Activated CD8-positive, alpha-beta T cell treated with anti-CD3 and anti-CD28 coated beads for 36 hours (primary cell): ENCODE measurements around the gene RAPGEF2. TPM values are rescaled to one million over a fixed set of nuclear protein-coding genes. Genes with fewer than 3 reads are reported as not detected.

Experiments used
- ATAC-seq: fragments of 200-7000 bp; cut with Tn5 transposase; one replicate; pipeline ENCODE4 v1.10.0; 2021; ENCODE audit warnings: mild to moderate bottlenecking, moderate library complexity
- CTCF ChIA-PET: fragments of 350-600 bp; sonication (Branson Sonifier 250); formaldehyde crosslinking; loops from one replicate; lab custom pipeline; 2021; ENCODE audit warnings: antibody characterized with exemption; lab: Charles Lee
- POLR2A ChIA-PET: fragments of 350-600 bp; sonication (Branson Sonifier 250); formaldehyde crosslinking; loops from one replicate; lab custom pipeline; 2021; ENCODE audit warnings: antibody characterized with exemption; lab: Charles Lee
- DNase-seq: peaks from one replicate; pipeline ENCODE4 v3.0.0-alpha.2; 2020
- H3K27ac Mint-ChIP-seq: one replicate; pipeline ENCODE4 v1.8.0; 2021; ENCODE audit warnings: mild to moderate bottlenecking, mixed read lengths
- H3K27me3 Mint-ChIP-seq: one replicate; pipeline ENCODE4 v1.8.0; 2021; ENCODE audit warnings: mixed read lengths
- H3K36me3 Mint-ChIP-seq: one replicate; pipeline ENCODE4 v1.8.0; 2021; ENCODE audit warnings: low read depth, mixed read lengths
- H3K4me1 Mint-ChIP-seq: one replicate; pipeline ENCODE4 v1.8.0; 2021; ENCODE audit warnings: low read depth, mixed read lengths
- H3K4me3 Mint-ChIP-seq: one replicate; pipeline ENCODE4 v1.8.0; 2021; ENCODE audit warnings: mild to moderate bottlenecking, moderate library complexity, mixed read lengths
- H3K9me3 Mint-ChIP-seq: one replicate; pipeline ENCODE4 v1.8.0; 2021; ENCODE audit warnings: mixed read lengths
- intact Hi-C: fragments of 100-400 bp; cut with micrococcal nuclease; formaldehyde crosslinking; loops from one replicate; pipeline ENCODE4 v1.10.0; 2022
- total RNA-seq, 2 experiments: library from RNA; stranded (reverse); gene quantifications; one replicate each; pipeline ENCODE4 v1.2.3, GENCODE V29; 2021
- TF ChIP-seq, protein P1 (sequence below): fragments of 200-600 bp; IDR thresholded peaks from one replicate; pipeline ENCODE4 v1.8.0; 2022; ENCODE audit warnings: antibody characterized with exemption, mild to moderate bottlenecking

RAPGEF2 gene
- total RNA-seq, 2 experiments from 2014 or later: 13.7 to 14.8 TPM

DNA sequence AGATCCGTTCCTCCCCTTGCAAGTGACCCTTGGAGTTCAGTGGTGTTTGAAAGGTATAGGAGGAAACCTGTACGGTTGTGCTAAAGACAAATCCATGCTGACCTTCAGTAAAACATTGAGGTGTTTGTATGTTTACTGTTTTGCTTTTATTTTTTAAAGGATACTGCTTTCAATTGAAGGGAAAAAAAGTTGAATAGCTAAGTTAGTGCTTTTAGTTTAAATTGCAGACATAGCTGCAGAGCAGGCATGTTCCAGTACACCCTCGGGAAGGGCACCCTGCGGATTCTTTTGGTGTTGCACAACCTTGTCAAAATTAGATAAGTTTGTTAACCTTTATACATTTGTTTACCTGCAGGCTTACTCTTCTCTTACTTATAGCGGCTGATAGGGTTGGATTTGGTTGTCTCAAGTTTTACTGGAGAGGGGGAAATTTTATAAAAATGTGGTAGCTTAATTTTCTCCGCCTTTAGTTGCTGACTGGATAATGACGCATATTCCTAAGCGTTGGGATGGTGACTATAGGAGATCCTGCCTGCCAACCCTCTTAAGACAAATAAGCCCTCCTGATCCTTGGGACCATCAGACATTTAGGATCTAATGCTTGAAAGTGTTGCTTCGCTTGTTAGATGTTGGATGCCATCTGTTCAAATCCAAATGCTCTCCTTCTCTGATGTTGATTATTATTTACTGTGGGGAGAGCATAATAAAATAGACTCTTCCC, 2.0 kb downstream of the RAPGEF2 start:
- TF ChIP-seq, protein P1, sequence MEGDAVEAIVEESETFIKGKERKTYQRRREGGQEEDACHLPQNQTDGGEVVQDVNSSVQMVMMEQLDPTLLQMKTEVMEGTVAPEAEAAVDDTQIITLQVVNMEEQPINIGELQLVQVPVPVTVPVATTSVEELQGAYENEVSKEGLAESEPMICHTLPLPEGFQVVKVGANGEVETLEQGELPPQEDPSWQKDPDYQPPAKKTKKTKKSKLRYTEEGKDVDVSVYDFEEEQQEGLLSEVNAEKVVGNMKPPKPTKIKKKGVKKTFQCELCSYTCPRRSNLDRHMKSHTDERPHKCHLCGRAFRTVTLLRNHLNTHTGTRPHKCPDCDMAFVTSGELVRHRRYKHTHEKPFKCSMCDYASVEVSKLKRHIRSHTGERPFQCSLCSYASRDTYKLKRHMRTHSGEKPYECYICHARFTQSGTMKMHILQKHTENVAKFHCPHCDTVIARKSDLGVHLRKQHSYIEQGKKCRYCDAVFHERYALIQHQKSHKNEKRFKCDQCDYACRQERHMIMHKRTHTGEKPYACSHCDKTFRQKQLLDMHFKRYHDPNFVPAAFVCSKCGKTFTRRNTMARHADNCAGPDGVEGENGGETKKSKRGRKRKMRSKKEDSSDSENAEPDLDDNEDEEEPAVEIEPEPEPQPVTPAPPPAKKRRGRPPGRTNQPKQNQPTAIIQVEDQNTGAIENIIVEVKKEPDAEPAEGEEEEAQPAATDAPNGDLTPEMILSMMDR: no peak
- Mint-ChIP-seq H3K4me1 (peaks cover 66% of the 10 kb centered on the region), H3K9me3 (no peaks in the 10 kb centered on the region), H3K4me3 (peak overlapping the region; percentile 99), H3K36me3 (peaks cover 2% of the 10 kb centered on the region), H3K27ac (peak overlapping the region; percentile 95), H3K27me3 (peaks cover 5% of the 10 kb centered on the region)
- ChIA-PET POLR2A (interaction anchor here (0.6 to 1.3 kb wide), 2 partner anchors 27 to 99 kb away, joined by 3 to 5 read pairs; no protein-coding TSS in a partner anchor), CTCF (interaction anchor here (1.0 kb wide), 1 partner anchor 68 kb away, joined by 3 read pairs; no protein-coding TSS in a partner anchor)
- ATAC-seq (no peak), DNase-seq (peak; percentile 18)
- intact Hi-C loops: loop anchor here (5.0 kb wide), 2 partner anchors 72 to 433 kb away; partner anchors contain the start of genes C4orf46 and ETFDH

DNA sequence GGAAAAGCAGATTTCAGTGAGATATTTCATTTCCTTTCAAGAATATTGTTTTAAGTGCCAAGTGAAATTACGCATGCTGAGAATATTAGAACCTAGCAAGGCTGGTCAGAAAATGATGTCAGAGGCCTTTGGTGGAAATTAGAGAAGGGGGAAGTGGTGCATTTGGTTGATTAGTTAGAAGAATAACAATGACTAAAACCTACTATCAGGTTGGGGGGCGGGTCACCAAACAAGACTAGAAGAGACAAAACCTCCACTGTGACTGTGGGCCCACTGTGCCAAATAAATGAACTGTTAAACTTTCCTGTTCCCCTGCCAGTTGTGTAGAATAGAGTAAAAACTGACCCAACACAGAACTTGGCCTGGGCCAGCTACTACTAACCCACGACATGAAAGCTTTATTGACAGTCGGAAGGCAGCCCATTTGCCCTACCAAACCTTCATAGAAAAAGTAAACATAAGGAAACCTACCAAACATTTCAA, 2.9 kb downstream of the RAPGEF2 start:
- H3K4me3 Mint-ChIP-seq: peak overlapping the region; percentile 99
- DNase-seq (peak; percentile 64), ATAC-seq (no peak)
- peaks cover 5% of the 10 kb centered on the region for H3K27me3 Mint-ChIP-seq
- TF ChIP-seq, protein P1: no peak
- intact Hi-C loops: no loop called here
- peaks cover 2% of the 10 kb centered on the region for H3K36me3 Mint-ChIP-seq
- ChIA-PET CTCF (interaction anchor here (2.6 kb wide), 1 partner anchor 27 kb away, joined by 9 read pairs; no protein-coding TSS in a partner anchor), POLR2A (no interaction called here)
- peaks cover 65% of the 10 kb centered on the region for H3K4me1 Mint-ChIP-seq
- no peaks in the 10 kb centered on the region for H3K9me3 Mint-ChIP-seq
- H3K27ac Mint-ChIP-seq: peak overlapping the region; percentile 69

DNA sequence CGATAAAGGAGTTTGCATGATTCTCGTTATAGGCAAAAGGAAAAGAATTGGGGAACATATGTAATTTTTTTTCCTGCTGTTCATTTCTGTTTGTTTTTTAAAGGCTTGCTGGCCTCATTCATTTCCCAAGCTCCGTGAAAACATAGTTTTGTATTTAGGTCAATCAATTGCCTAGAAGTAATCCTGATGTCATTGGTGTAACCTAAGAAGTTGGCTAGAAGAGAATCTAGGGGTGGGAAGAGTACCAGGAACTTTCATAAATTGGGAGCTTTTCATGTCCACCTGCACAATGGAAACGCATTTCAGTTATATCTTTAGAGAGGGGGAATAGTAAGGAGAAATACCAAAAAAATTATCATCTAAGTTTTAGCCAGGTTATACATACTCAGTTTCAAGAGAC, 3.8 kb downstream of the RAPGEF2 start:
- intact Hi-C loops: no loop called here
- Mint-ChIP-seq H3K4me3 (peak overlapping the region; percentile 47), H3K27me3 (peaks cover 5% of the 10 kb centered on the region), H3K4me1 (peaks cover 62% of the 10 kb centered on the region), H3K36me3 (peaks cover 2% of the 10 kb centered on the region), H3K27ac (peak overlapping the region; percentile 83), H3K9me3 (no peaks in the 10 kb centered on the region)
- DNase-seq: no peak
- ChIA-PET CTCF (interaction anchor here (0.7 to 2.6 kb wide), 4 partner anchors 14 to 70 kb away, joined by 3 to 9 read pairs (median 5); no protein-coding TSS in a partner anchor), POLR2A (interaction anchor here (0.7 kb wide), 1 partner anchor 373 kb away, joined by 3 read pairs; no protein-coding TSS in a partner anchor)
- no peak for ATAC-seq
- TF ChIP-seq, protein P1: no peak

DNA sequence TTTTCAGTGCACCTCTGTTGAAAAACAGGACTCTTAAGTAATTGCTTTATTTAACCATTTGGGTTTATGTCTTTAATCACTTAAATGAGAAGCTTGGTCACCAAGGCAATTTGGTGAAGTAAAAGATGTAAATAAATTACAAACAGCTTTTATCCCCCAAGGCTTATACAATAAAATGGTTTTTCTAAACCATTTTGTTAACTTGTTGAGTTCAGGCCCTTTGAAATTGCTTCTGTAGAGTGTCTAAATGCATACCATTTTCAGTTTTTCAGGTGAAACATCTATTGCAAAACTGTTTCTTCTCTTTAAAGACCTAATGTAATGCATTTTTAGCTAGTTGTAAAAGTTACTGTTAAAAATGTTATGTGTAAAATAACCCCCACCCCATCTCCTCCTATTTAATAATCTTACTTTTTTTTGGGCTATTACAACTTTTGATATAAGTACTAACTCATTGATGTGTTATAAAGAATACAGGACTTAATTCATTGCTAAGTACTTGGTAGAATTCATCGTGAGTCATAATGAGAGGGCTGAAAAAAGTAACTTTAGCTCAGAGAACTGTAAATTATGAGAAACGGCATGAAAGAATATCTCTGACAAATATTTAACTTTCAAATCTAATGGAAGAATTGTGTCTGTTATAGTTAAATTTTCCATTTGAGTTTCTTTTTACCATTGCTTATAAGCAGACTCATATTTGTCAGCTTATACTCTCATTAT, 4.5 kb downstream of the RAPGEF2 start:
- Mint-ChIP-seq H3K9me3 (no peaks in the 10 kb centered on the region), H3K4me1 (peaks cover 54% of the 10 kb centered on the region), H3K27me3 (no peaks in the 10 kb centered on the region), H3K36me3 (peaks cover 2% of the 10 kb centered on the region), H3K4me3 (peak overlapping the region; percentile 47), H3K27ac (peak overlapping the region; percentile 83)
- DNase-seq (no peak), ATAC-seq (no peak)
- TF ChIP-seq, protein P1: no peak
- CTCF ChIA-PET: interaction anchor here (1.1 to 2.6 kb wide), 4 partner anchors 14 to 69 kb away, joined by 3 to 9 read pairs (median 5); no protein-coding TSS in a partner anchor
- intact Hi-C loops: no loop called here
- POLR2A ChIA-PET: interaction anchor here (0.7 to 1.1 kb wide), 2 partner anchors 11 to 373 kb away, joined by 3 read pairs; no protein-coding TSS in a partner anchor
